Stomach (tissue), 9 donors: ENCODE results near the gene NCK2. TPM values are rescaled to one million over a fixed set of nuclear protein-coding genes. Genes with fewer than 3 reads are reported as not detected.

ENCODE experiments used
- DNase-seq, 2 donors: peaks; one replicate each; pipeline versions ENCODE4 v3.0.0 to v3.0.0-alpha.2; 2013 to 2019
- H3K27ac ChIP-seq, 5 donors: fragments of 200-600 bp in 4 of 5; sonication (generic) in 4 of 5; one replicate each; pipeline ENCODE4 v1.5.1; 2013 to 2019; ENCODE audit warnings: mild to moderate bottlenecking in 1 of 5, moderate library complexity in 1 of 5
- H3K27me3 ChIP-seq, 3 donors: fragments of 200-600 bp; sonication (generic); one replicate each; pipeline ENCODE4 v1.5.1; 2017 to 2019; ENCODE audit warnings: mixed run types in 1 of 3
- H3K36me3 ChIP-seq, 4 donors: fragments of 200-600 bp; sonication (generic); 1 replicate in 3 of 4; 2 replicates in 1 of 4; pipeline ENCODE4 v1.5.1; 2016 to 2019
- H3K4me1 ChIP-seq, 4 donors: fragments of 200-600 bp; sonication (generic); one replicate each; pipeline ENCODE4 v1.5.1; 2016 to 2019
- H3K4me3 ChIP-seq, 4 donors: fragments of 200-600 bp; sonication (generic) in 3 of 4; one replicate each; pipeline ENCODE4 v1.5.1; 2016 to 2019; ENCODE audit warnings: mild to moderate bottlenecking in 1 of 4
- H3K9me3 ChIP-seq, 4 donors: fragments of 200-600 bp; sonication (generic); one replicate each; pipeline ENCODE4 v1.5.1; 2016 to 2019
- EP300 ChIP-seq: sonication (generic); formaldehyde crosslinking; IDR thresholded peaks from one replicate; pipeline ENCODE4 v1.6.1; 2017; ENCODE audit warnings: antibody characterized with exemption
- POLR2A ChIP-seq, 4 donors: fragments of 450-650 bp; IDR thresholded peaks; one replicate each; pipeline ENCODE4 v1.6.1; 2016; ENCODE audit warnings: antibody characterized with exemption in 4 of 4, control low read depth in 2 of 4, mild to moderate bottlenecking in 1 of 4, moderate library complexity in 1 of 4
- POLR2AphosphoS5 ChIP-seq, 3 donors: sonication (generic); formaldehyde crosslinking; IDR thresholded peaks; one replicate each; pipeline ENCODE4 v1.6.1; 2016; ENCODE audit warnings: antibody characterized with exemption in 3 of 3
- WGBS, 5 donors: extraction: QIAGEN DNeasy Blood & Tissue Kit in 3 of 5; methylation state at CpG; one replicate each; pipeline versions ENCODE4 v1.1.5 to v1.1.7; 2013 to 2018; 5-methylcytosine and 5-hydroxymethylcytosine counted together
- intact Hi-C: fragments of 100-400 bp; cut with DNase I; formaldehyde crosslinking; loops from one replicate; pipeline ENCODE4 v1.15.1; 2023; ENCODE audit warnings: low total_unique reads
- polyA plus RNA-seq, 3 donors: library from polyadenylated mRNA; stranded (reverse); fragments of 200-250 nt; gene quantifications; one replicate each; pipeline ENCODE4 v1.2.3, GENCODE V29; 2013
- total RNA-seq, 5 donors: library from RNA; depleted of rRNA; stranded (reverse); fragments of >200 nt; gene quantifications; one replicate each; pipeline versions ENCODE4 v1.1.0 to v1.2.3, GENCODE V29; 2014 to 2016
- TF ChIP-seq, protein P1 (sequence below), 7 experiments: fragments of 450-650 bp in 4 of 7; fragments of 200-600 bp in 3 of 7; sonication (generic) in 3 of 7; IDR thresholded peaks; one replicate each; pipeline ENCODE4 v1.5.1; 2016 to 2019; ENCODE audit warnings: antibody characterized with exemption in 7 of 7, control low read depth in 2 of 7, mild to moderate bottlenecking in 1 of 7
- donor health status: healthy with polysubstance abuse.
- donor health status: Bipolar disorder and iron deficiency.
- donor health status: healthy.

Gene NCK2
- total and polyA plus RNA-seq, 8 donors: 23.1 to 88.9 (median 42.6) TPM

DNA sequence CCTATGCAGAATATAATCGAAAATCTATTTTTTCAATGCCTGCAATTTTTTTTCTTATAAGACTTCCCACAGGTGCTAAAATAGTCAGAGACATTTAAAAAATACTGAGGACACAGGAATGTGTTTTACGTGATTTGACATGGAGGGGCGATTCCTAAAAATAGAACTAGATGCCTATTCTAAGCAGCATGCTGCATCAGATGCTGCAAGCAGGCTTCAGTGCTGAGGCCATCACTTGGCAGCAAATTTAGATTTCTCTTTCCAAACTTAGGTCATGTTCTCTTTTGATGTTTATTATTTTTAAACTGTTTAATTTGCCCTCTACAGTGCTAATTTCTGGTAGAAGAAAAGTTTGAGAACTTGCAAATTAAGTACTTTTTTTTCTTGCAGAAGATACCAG, 43.7 kb upstream of the NCK2 start:
- Histone ChIP-seq H3K27ac (no peak overlapping the region), H3K36me3 (no peaks in the 10 kb centered on the region), H3K27me3 (peaks cover 0 to 4% (median 0%) of the 10 kb centered on the region in 3 donors), H3K9me3 (no peaks in the 10 kb centered on the region), H3K4me3 (no peak overlapping the region), H3K4me1 (no peaks in the 10 kb centered on the region)
- no peak for TF ChIP-seq POLR2AphosphoS5 (IDR thresholded peaks at IDR 0.05)
- TF ChIP-seq EP300: no peak
- TF ChIP-seq, protein P1, sequence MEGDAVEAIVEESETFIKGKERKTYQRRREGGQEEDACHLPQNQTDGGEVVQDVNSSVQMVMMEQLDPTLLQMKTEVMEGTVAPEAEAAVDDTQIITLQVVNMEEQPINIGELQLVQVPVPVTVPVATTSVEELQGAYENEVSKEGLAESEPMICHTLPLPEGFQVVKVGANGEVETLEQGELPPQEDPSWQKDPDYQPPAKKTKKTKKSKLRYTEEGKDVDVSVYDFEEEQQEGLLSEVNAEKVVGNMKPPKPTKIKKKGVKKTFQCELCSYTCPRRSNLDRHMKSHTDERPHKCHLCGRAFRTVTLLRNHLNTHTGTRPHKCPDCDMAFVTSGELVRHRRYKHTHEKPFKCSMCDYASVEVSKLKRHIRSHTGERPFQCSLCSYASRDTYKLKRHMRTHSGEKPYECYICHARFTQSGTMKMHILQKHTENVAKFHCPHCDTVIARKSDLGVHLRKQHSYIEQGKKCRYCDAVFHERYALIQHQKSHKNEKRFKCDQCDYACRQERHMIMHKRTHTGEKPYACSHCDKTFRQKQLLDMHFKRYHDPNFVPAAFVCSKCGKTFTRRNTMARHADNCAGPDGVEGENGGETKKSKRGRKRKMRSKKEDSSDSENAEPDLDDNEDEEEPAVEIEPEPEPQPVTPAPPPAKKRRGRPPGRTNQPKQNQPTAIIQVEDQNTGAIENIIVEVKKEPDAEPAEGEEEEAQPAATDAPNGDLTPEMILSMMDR (IDR thresholded peaks at IDR 0.05): no peak
- TF ChIP-seq POLR2A (IDR thresholded peaks at IDR 0.05): no peak
- DNase-seq: no peak
- intact Hi-C loops: no loop called here
- 82 to 89% (median 84%) methylated on average over 3 of the region's 3 CpGs for WGBS, 5 donors

DNA sequence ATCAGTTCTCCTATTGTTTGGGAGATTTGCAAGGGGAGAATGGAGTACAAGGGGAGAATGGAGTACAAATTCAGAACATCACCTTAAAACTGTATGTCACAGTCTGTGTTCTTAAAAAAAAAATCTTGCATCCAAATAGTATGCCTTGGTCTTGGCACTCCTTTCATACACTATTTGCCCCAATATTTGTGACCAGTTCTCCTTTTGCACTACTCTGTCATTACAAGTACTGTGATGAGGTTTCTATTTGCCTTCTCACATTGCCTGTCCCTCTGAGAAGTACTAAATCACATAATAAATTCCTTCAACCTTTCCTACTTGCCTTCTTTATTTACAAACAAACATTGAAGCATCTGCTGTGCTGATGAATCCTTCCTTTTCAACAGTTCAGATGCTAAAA, 36.0 kb upstream of the NCK2 start:
- intact Hi-C loops: no loop called here
- TF ChIP-seq, protein P1 (IDR thresholded peaks at IDR 0.05): no peak
- no peak for TF ChIP-seq EP300
- TF ChIP-seq POLR2AphosphoS5 (IDR thresholded peaks at IDR 0.05): no peak
- no peak for TF ChIP-seq POLR2A (IDR thresholded peaks at IDR 0.05)
- no peaks in the 10 kb centered on the region for H3K27me3 ChIP-seq
- H3K4me1 ChIP-seq: peaks cover 0 to 9% (median 2%) of the 10 kb centered on the region in 4 donors
- no peaks in the 10 kb centered on the region for H3K36me3 ChIP-seq
- no peak for DNase-seq
- H3K4me3 ChIP-seq: no peak overlapping the region
- H3K27ac ChIP-seq: no peak overlapping the region
- no peaks in the 10 kb centered on the region for H3K9me3 ChIP-seq

DNA sequence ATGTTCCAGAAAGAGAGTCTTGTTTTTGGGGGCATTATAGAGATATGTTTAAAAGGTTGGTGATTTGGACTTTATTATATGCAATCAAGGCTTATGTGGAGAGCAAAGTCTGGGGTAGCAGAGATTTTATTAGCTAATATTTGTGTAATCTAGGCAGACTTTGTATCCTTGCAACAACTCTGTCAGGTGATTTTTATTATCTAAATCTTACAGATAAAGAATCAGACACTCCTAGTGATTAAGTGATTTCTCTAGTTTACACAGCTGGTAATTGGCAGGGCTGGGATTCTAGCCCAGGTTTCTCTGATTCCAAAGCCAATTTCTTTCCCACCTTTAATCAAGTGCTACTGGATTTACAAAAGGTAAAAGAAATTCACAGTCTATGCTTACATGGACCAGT, 33.3 kb upstream of the NCK2 start:
- H3K36me3 ChIP-seq: no peaks in the 10 kb centered on the region
- intact Hi-C loops: no loop called here
- H3K9me3 ChIP-seq: no peaks in the 10 kb centered on the region
- H3K4me1 ChIP-seq: peaks cover 0 to 9% (median 4%) of the 10 kb centered on the region in 4 donors
- no peaks in the 10 kb centered on the region for H3K27me3 ChIP-seq
- H3K27ac ChIP-seq: no peak overlapping the region
- DNase-seq: no peak
- TF ChIP-seq EP300 (no peak), POLR2AphosphoS5 (IDR thresholded peaks at IDR 0.05) (no peak), POLR2A (IDR thresholded peaks at IDR 0.05) (no peak)
- TF ChIP-seq, protein P1 (IDR thresholded peaks at IDR 0.05): no peak
- H3K4me3 ChIP-seq: no peak overlapping the region

DNA sequence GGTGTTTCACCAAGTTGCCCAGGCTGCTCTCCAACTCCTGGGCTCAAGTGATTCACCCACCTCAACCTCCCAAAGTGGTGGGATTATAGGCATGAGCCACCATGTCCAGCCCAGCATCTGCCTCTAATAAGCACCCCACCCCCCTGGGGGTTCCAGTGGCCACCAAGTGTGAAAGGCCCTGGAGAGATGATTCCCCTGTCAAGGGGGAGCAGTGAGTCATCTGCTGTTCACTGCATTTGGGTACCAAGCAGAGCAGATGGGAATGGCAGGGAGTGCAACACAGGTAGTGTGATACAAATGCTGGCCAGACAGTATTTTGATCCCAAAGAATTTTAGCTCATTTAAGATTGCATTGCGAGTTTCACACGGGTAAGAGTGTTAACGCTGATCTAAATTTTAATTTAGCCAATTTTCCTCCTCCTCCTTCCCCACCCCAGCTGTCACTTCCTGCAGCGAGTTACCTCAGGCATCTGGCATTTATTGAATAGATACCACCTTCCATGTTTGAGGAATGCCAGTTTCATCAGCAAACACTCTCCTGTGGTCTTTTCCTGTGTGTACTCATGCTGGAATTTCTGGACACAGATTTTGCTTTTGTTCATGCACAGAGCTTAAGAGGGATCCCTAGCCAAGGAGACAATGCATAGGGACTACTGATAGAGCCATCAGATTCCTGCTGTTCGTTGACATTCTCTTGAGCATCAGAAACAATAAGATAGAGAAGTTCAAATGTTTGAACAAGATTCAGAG, 32.4 kb upstream of the NCK2 start:
- H3K9me3 ChIP-seq: no peaks in the 10 kb centered on the region
- H3K36me3 ChIP-seq: no peaks in the 10 kb centered on the region
- WGBS, 5 donors: 75 to 83% (median 77%) methylated on average over 5 of the region's 5 CpGs
- TF ChIP-seq, protein P1 (IDR thresholded peaks at IDR 0.05): no peak
- intact Hi-C loops: no loop called here
- no peaks in the 10 kb centered on the region for H3K27me3 ChIP-seq
- H3K27ac ChIP-seq: no peak overlapping the region
- DNase-seq: no peak
- H3K4me1 ChIP-seq: peaks cover 0 to 9% (median 4%) of the 10 kb centered on the region in 4 donors
- no peak overlapping the region for H3K4me3 ChIP-seq
